Measurements from ENCODE around the gene EIF4B. TPM values are rescaled to one million over a fixed set of nuclear protein-coding genes. Genes with fewer than 3 reads are reported as not detected.

Gene EIF4B
- total RNA-seq, 4 donors from 2014 or later = 297 to 484 (median 401) TPM

DNA sequence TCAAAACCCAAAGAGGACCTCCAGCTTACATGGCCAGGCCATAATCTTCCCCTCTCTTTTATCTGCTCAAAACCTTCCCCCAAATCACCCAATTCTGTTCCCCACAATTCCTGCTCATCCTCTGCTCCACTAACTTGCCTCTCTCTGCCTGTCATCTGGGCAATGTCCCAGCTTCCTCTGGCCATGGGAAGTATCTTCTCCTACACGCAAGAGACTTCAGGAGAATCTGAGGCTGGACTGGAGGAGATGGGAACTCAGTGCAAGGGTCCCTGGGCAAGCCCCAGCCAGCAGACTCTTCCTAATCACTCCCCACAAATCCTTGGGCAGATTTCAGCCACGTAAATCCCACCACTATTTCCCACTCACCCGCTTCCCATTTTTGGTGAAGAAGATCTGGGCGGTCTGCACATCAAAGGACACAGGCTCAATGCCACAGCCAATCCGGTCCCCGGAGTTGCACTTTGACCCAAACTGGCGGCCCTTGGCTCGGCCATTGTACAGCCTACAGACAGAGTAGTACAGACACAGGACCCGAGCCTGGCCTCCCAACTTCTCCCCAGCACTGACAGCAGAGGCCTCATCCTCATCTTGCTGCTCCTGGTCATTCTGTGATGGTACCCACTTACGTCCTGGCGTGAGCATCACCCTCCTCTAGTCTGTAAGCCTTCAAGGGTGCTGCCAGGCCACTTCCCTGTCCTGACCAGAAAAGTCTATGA, 68.2 kb downstream of the EIF4B start:
- TF ChIP-seq EP300 (IDR thresholded peaks at IDR 0.05) (no peak), POLR2A (IDR thresholded peaks at IDR 0.05) (no peak)
- TF ChIP-seq, protein P1, sequence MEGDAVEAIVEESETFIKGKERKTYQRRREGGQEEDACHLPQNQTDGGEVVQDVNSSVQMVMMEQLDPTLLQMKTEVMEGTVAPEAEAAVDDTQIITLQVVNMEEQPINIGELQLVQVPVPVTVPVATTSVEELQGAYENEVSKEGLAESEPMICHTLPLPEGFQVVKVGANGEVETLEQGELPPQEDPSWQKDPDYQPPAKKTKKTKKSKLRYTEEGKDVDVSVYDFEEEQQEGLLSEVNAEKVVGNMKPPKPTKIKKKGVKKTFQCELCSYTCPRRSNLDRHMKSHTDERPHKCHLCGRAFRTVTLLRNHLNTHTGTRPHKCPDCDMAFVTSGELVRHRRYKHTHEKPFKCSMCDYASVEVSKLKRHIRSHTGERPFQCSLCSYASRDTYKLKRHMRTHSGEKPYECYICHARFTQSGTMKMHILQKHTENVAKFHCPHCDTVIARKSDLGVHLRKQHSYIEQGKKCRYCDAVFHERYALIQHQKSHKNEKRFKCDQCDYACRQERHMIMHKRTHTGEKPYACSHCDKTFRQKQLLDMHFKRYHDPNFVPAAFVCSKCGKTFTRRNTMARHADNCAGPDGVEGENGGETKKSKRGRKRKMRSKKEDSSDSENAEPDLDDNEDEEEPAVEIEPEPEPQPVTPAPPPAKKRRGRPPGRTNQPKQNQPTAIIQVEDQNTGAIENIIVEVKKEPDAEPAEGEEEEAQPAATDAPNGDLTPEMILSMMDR (IDR thresholded peaks at IDR 0.05) = no peak
- Histone ChIP-seq H3K4me3 (no peak overlapping the region), H3K9me3 (no peaks in the 10 kb centered on the region), H3K27ac (peak overlapping the region; percentile 58 to 100 (median 82)), H3K27me3 (no peaks in the 10 kb centered on the region), H3K36me3 (peaks cover 0 to 31% (median 0%) of the 10 kb centered on the region in 3 donors), H3K4me1 (peaks cover 0 to 92% (median 66%) of the 10 kb centered on the region in 4 donors)
- peak in 1 of 2 donors; percentile 9 for DNase-seq (ENCODE audit: low spot score in 2 of 2)
- WGBS, 2 donors = 78 to 84% methylated on average over 11 of the region's 11 CpGs

DNA sequence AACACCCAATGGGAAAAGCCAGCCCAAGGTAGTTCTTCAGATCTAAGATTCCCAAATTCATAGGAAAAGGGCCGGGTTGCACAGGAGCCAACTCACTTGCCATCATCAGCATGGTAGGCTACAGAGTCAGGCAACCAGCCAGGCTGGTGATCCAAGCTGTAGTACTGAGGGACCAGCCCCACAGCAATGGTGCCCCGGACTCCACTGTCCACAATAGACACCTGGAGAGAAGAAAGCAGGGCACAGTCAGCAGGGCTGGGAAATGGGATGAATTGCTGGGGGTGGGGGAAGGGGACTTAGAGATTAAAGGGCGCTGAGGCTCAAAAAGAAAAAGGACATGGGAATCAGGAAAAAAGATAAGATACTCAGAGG, 68.7 kb downstream of the EIF4B start:
- Histone ChIP-seq H3K27ac (peak overlapping the region; percentile 58 to 100 (median 82)), H3K27me3 (no peaks in the 10 kb centered on the region), H3K9me3 (no peaks in the 10 kb centered on the region), H3K4me1 (peaks cover 0 to 90% (median 62%) of the 10 kb centered on the region in 4 donors), H3K36me3 (peaks cover 0 to 31% (median 0%) of the 10 kb centered on the region in 3 donors), H3K4me3 (no peak overlapping the region)
- DNase-seq (ENCODE audit: low spot score in 2 of 2) = no peak
- TF ChIP-seq, protein P1 (IDR thresholded peaks at IDR 0.05) = no peak
- TF ChIP-seq EP300 (IDR thresholded peaks at IDR 0.05) (no peak), POLR2A (IDR thresholded peaks at IDR 0.05) (no peak)
- 94 to 96% methylated on average over 3 of the region's 3 CpGs for WGBS, 2 donors

DNA sequence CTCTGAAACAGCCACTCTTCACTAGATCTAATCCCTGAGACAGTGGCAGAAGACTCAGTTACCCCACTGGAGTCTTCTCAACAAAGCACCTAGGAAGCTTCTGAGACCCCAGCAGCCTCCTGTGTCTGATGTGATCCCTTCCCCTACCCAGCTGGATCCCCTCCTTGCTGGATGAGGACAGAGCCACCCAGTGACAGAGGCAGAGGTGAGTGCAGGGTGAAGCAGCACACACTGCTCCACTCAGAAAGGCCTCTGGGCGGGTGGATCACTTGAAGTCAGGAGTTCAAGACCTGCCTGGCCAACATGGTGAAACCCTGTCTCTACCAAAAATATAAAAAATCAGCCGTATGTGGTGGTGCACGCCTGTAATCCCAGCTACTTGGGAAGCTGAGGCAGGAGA, 70.2 kb downstream of the EIF4B start:
- Histone ChIP-seq H3K27ac (peak overlapping the region in 3 of 4 donors; percentile 64 to 100 (median 99)), H3K9me3 (no peaks in the 10 kb centered on the region), H3K4me3 (no peak overlapping the region), H3K36me3 (peaks cover 0 to 31% (median 0%) of the 10 kb centered on the region in 3 donors), H3K4me1 (peaks cover 0 to 86% (median 47%) of the 10 kb centered on the region in 4 donors), H3K27me3 (no peaks in the 10 kb centered on the region)
- WGBS, 2 donors = 81 to 85% methylated on average over 3 of the region's 3 CpGs
- TF ChIP-seq POLR2A (IDR thresholded peaks at IDR 0.05) (no peak), EP300 (IDR thresholded peaks at IDR 0.05) (no peak)
- TF ChIP-seq, protein P1 (IDR thresholded peaks at IDR 0.05) = no peak
- DNase-seq (ENCODE audit: low spot score in 2 of 2) = no peak

DNA sequence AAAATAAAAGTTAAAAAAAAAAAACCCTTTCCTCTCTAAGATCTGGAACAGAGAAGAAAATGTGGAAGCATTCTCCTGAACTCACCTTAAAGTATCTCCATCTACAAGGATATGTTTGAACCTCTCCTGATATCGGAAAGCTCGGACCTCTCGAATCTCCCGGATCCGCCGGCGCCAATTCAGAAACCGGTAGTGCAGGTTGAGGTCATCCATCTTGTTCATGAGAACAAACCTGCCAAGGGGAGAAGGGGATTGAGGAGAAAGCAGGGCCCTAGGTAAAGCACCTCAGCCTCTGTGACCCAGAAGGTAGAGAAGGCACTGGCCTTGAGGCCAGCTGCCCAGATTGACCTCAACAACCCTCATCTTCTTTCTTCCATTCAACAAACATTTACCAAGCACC, 70.8 kb downstream of the EIF4B start:
- no peak for DNase-seq (ENCODE audit: low spot score in 2 of 2)

More for the DNA sequence above, 70.8 kb downstream of the EIF4B start:
- Histone ChIP-seq H3K27ac (peak overlapping the region in 1 of 4 donors; percentile 99), H3K4me1 (peaks cover 0 to 81% (median 41%) of the 10 kb centered on the region in 4 donors), H3K4me3 (no peak overlapping the region), H3K36me3 (peaks cover 0 to 31% (median 0%) of the 10 kb centered on the region in 3 donors), H3K27me3 (no peaks in the 10 kb centered on the region), H3K9me3 (no peaks in the 10 kb centered on the region)
- WGBS, 2 donors = 95 to 98% methylated on average over 8 of the region's 8 CpGs
- TF ChIP-seq, protein P1 (IDR thresholded peaks at IDR 0.05) = no peak

All from tibial nerve (tissue), 4 donors.